OCI-LY1 (cell line): ENCODE results near the gene HSPB9.

Experiments
- H2AFZ ChIP-seq: fragments of 200-600 bp; sonication (generic), shearing (Covaris generic); 2 replicates; pipeline ENCODE4 v1.6.0; 2014; ENCODE audit warnings: antibody characterized with exemption, mild to moderate bottlenecking, low read length
- H3F3A ChIP-seq: fragments of 200-600 bp; sonication (generic), shearing (Covaris generic); 2 replicates; pipeline ENCODE4 v1.6.0; 2014; ENCODE audit warnings: mild to moderate bottlenecking, antibody characterized with exemption, low read length, moderate library complexity; ENCODE audit not compliant: insufficient read depth
- H3K27ac ChIP-seq: fragments of 200-600 bp; sonication (generic); 2 replicates; pipeline ENCODE4 v1.5.1; 2014; ENCODE audit warnings: low read length, mixed run types, mild to moderate bottlenecking, low read depth; ENCODE audit not compliant: poor library complexity, severe bottlenecking
- H3K27me3 ChIP-seq: fragments of 200-600 bp; sonication (generic); 2 replicates; pipeline ENCODE4 v1.6.0; 2014; ENCODE audit warnings: antibody characterized with exemption, mild to moderate bottlenecking, low read length, moderate library complexity; ENCODE audit not compliant: insufficient read depth
- H3K36me3 ChIP-seq: fragments of 200-600 bp; sonication (generic); 2 replicates; pipeline ENCODE4 v1.6.1; 2014; ENCODE audit warnings: mild to moderate bottlenecking, antibody characterized with exemption, low read length, moderate library complexity, mixed read lengths; ENCODE audit not compliant: insufficient read depth
- H3K4me1 ChIP-seq: fragments of 200-600 bp; sonication (generic); 2 replicates; pipeline ENCODE4 v1.5.1; 2014; ENCODE audit warnings: mild to moderate bottlenecking, low read length, moderate library complexity; ENCODE audit not compliant: insufficient read depth, severe bottlenecking
- H3K4me2 ChIP-seq: fragments of 200-600 bp; sonication (generic), shearing (Covaris generic); 2 replicates; pipeline ENCODE4 v1.6.1; 2014; ENCODE audit warnings: low read length
- H3K4me3 ChIP-seq: fragments of 200-600 bp; sonication (generic); 2 replicates; pipeline ENCODE4 v1.5.1; 2014; ENCODE audit warnings: low read length, low read depth, mild to moderate bottlenecking, mixed read lengths; ENCODE audit not compliant: poor library complexity, severe bottlenecking
- H3K79me2 ChIP-seq: fragments of 200-600 bp; shearing (Covaris generic); 2 replicates; pipeline ENCODE4 v1.6.1; 2016; ENCODE audit warnings: mixed run types, low read length, mixed read lengths; ENCODE audit not compliant: insufficient read depth
- H3K9ac ChIP-seq: fragments of 200-600 bp; sonication (generic), shearing (Covaris generic); 2 replicates; pipeline ENCODE4 v1.6.1; 2014; ENCODE audit warnings: mild to moderate bottlenecking, low read length, mixed read lengths
- H3K9me2 ChIP-seq: fragments of 200-600 bp; sonication (generic), shearing (Covaris generic); 2 replicates; pipeline ENCODE4 v1.6.1; 2014; ENCODE audit warnings: low read depth, mild to moderate bottlenecking, low read length, mixed read lengths
- H3K9me3 ChIP-seq: fragments of 200-600 bp; shearing (Covaris generic); 2 replicates; pipeline ENCODE4 v1.6.1; 2014; ENCODE audit warnings: low read length, mixed read lengths
- H4K20me1 ChIP-seq: fragments of 200-600 bp; sonication (generic), shearing (Covaris generic); 2 replicates; pipeline ENCODE4 v1.6.0; 2016; ENCODE audit warnings: mild to moderate bottlenecking, low read length; ENCODE audit not compliant: insufficient read depth
- EZH2 ChIP-seq: fragments of 200-600 bp; sonication (generic), shearing (Covaris generic); IDR thresholded peaks from 2 replicates; pipeline ENCODE4 v1.8.0; 2017; ENCODE audit warnings: borderline replicate concordance, mixed run types, mild to moderate bottlenecking, antibody characterized with exemption, low read length, moderate library complexity, mixed read lengths
- TF ChIP-seq, protein P1 (sequence below): fragments of 200-600 bp; sonication (generic), shearing (Covaris generic); IDR thresholded peaks from 2 replicates; pipeline ENCODE4 v1.5.1; 2017; ENCODE audit warnings: mild to moderate bottlenecking, antibody characterized with exemption, low read length, moderate library complexity, mixed read lengths

Gene HSPB9

DNA sequence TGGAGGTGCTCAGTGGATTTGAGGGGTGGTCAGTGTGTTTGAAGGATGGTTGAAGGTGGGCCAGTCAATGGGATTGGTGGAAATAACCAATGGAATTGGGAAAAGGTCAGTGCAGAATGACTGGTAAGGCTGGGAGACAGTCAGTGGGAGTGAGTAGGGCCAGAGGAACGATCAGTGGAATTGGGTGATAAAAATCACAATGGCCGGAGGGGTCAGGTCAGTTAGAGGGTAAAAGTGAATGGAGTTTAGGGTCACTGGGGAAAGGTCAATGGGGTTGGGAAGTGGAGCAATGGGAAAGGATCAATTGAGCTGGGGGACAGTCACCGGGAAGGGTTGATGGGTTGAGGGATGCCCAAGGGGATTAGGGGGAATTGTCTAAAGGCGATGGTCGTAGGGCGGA is 43.1 kb downstream of the HSPB9 start:
- no peak overlapping the region for H3K27ac ChIP-seq
- no peaks in the 10 kb centered on the region for H4K20me1 ChIP-seq
- TF ChIP-seq, protein P1, sequence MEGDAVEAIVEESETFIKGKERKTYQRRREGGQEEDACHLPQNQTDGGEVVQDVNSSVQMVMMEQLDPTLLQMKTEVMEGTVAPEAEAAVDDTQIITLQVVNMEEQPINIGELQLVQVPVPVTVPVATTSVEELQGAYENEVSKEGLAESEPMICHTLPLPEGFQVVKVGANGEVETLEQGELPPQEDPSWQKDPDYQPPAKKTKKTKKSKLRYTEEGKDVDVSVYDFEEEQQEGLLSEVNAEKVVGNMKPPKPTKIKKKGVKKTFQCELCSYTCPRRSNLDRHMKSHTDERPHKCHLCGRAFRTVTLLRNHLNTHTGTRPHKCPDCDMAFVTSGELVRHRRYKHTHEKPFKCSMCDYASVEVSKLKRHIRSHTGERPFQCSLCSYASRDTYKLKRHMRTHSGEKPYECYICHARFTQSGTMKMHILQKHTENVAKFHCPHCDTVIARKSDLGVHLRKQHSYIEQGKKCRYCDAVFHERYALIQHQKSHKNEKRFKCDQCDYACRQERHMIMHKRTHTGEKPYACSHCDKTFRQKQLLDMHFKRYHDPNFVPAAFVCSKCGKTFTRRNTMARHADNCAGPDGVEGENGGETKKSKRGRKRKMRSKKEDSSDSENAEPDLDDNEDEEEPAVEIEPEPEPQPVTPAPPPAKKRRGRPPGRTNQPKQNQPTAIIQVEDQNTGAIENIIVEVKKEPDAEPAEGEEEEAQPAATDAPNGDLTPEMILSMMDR, result no peak
- no peak for TF ChIP-seq EZH2
- H3K9ac ChIP-seq, result no peak overlapping the region
- no peaks in the 10 kb centered on the region for H3K4me1 ChIP-seq
- H3K79me2 ChIP-seq, result no peaks in the 10 kb centered on the region
- H3K9me2 ChIP-seq, result no peaks in the 10 kb centered on the region
- H3F3A ChIP-seq, result no peaks in the 10 kb centered on the region
- H3K27me3 ChIP-seq, result no peaks in the 10 kb centered on the region
- H3K4me3 ChIP-seq, result no peak overlapping the region
- no peak overlapping the region for H3K4me2 ChIP-seq
- H3K36me3 ChIP-seq, result no peaks in the 10 kb centered on the region
- H2AFZ ChIP-seq, result no peak overlapping the region
- no peaks in the 10 kb centered on the region for H3K9me3 ChIP-seq

DNA sequence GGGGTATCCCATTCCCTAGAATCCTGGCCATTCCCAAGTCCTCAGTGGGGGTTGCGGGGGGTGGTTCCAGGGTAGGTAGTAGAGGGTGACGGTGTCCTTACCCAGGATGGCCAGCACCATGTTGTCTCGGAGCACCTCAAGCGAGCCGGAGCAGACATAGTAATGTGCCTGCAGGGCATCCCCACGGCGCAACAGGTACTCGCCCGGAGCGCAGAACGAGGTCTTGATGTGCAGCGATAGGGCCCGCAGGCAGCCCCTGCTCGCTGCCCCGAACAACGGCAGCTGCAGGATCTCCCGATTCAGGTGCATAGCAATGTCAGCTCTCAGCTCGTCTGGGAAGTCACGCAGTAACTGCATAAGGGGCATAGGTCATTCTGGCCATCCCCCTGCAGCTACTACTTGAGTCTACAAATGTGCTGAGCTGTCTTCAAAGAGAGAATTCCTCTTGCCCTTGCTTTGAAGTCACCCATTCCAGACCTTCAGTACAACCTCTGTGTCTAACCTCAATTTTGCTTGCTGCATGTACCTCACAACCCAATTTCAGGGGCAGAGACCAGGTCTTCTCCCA is 43.7 kb downstream of the HSPB9 start:
- H3K4me3 ChIP-seq, result no peak overlapping the region
- no peaks in the 10 kb centered on the region for H3K4me1 ChIP-seq
- no peaks in the 10 kb centered on the region for H4K20me1 ChIP-seq
- no peaks in the 10 kb centered on the region for H3K9me2 ChIP-seq
- no peak overlapping the region for H2AFZ ChIP-seq
- no peaks in the 10 kb centered on the region for H3F3A ChIP-seq
- TF ChIP-seq, protein P1, result no peak
- TF ChIP-seq EZH2, result no peak
- no peak overlapping the region for H3K4me2 ChIP-seq
- no peaks in the 10 kb centered on the region for H3K27me3 ChIP-seq
- H3K9ac ChIP-seq, result no peak overlapping the region
- H3K9me3 ChIP-seq, result no peaks in the 10 kb centered on the region
- H3K27ac ChIP-seq, result no peak overlapping the region
- no peaks in the 10 kb centered on the region for H3K79me2 ChIP-seq
- no peaks in the 10 kb centered on the region for H3K36me3 ChIP-seq

DNA sequence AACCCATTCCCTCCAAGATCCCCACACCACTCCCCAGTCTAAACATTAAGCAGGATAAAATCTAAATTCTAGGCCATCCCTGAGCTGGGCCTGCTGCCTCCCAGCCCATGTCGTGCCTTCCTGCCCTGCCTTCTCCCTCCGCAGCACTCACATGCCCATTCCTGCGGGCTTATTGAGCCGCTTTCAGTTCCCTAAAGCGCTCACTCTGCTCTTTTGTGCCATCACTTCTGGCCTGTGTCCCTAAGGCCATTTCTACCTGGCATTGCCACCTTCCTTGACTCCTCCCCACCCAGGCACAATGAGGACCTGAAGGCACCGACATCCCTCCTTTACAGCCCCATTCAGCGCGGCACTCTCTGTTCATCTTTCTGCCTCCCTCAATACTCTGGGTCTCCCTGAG is 45.2 kb downstream of the HSPB9 start:
- no peak overlapping the region for H3K9ac ChIP-seq
- H3K9me3 ChIP-seq, result no peaks in the 10 kb centered on the region
- H3K79me2 ChIP-seq, result no peaks in the 10 kb centered on the region
- H3K9me2 ChIP-seq, result no peaks in the 10 kb centered on the region
- no peak overlapping the region for H3K4me3 ChIP-seq
- no peak overlapping the region for H2AFZ ChIP-seq
- H3K4me2 ChIP-seq, result no peak overlapping the region
- no peak for TF ChIP-seq EZH2
- TF ChIP-seq, protein P1, result no peak
- no peaks in the 10 kb centered on the region for H3K36me3 ChIP-seq
- no peak overlapping the region for H3K27ac ChIP-seq
- no peaks in the 10 kb centered on the region for H3K4me1 ChIP-seq
- H3F3A ChIP-seq, result no peaks in the 10 kb centered on the region
- no peaks in the 10 kb centered on the region for H4K20me1 ChIP-seq
- H3K27me3 ChIP-seq, result no peaks in the 10 kb centered on the region; the same call in 1 of the 2 replicates
